NCI-H524 (cell line): ENCODE results near the gene LRTM2.

Experiments
- DNase-seq, 2 experiments: peaks; one replicate each; lab custom pipeline; 2025; lab: John Stamatoyannopoulos, UW

The LRTM2 gene

GRCh38 chr12:1884651-1885050, 64.3 kb downstream of the LRTM2 start:
- DNase-seq, result no peak

DNA sequence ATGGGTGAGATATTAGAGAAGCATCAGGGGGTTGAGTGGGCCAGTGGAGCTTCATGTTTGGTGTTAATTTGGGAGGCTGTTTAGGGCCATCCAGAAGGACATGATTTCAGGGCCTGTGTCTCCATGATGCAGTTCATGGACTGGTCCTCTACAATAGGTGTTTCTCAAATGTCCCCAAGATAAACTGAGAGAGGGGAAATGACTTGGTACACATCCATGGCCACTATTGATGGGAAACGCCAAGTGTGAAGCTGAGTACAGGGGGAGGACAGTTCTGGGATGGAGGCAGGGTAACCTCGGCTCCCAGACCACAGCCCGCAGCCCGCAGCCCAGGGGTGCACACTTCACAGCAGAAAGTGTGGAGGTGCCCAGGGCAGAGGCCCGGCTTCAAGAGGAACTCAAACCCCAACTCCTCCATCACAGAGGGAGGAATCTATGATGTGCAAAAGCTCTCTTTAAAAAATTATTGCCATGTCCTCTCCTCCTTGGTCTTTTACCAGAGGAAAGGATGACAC, 64.8 kb downstream of the LRTM2 start:
- no peak for DNase-seq

GRCh38 chr12:1885599-1886245, 65.4 kb downstream of the LRTM2 start:
- no peak for DNase-seq
